ENCODE results near the gene FBN3.
"Not testable (repeated sequence)": the region's sequence is repeated elsewhere in the genome, so short reads cannot be mapped to it uniquely, and the experiment has no call there.

Gene FBN3

DNA sequence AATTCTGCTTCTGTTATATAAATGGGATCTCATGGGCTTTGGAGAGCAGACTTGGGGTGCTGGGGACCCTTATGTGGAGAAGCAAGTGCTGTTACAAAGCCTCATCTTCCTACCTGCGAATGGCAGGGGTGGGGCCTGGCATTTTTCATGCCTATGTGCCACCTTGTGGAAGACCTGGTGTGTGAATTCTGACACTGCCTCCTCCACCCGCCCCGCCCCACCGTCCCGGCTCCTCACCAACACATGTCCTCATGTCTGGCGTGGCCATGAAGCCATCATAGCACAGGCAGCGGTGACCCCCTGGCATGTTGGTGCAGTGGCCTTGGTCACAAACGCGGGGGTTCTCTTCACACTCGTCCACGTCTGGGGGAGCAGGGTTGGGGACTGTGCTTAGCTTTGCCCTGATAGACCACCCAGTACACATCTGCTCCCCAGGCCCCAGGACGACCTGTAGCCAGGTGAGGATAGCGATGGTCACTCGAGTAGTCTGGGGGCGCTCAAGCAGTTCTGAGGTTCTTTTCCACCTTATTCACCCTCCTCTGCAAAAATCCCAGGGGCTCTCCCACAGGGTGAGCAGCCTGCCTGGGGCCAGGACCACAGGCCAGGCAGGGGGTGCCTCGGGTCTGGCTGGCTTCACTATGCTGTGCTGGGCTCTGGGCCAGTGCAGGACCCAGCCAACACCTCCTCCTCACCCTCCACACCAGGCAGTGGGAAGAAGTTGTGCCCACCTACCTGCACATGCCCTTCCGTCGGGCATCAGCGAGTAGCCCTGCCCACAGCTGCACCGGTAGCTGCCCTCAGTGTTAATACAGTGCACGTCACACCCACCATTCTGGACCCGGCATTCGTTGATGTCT lies 32.7 kb downstream of the FBN3 start:
- no peak for DNase-seq

DNA sequence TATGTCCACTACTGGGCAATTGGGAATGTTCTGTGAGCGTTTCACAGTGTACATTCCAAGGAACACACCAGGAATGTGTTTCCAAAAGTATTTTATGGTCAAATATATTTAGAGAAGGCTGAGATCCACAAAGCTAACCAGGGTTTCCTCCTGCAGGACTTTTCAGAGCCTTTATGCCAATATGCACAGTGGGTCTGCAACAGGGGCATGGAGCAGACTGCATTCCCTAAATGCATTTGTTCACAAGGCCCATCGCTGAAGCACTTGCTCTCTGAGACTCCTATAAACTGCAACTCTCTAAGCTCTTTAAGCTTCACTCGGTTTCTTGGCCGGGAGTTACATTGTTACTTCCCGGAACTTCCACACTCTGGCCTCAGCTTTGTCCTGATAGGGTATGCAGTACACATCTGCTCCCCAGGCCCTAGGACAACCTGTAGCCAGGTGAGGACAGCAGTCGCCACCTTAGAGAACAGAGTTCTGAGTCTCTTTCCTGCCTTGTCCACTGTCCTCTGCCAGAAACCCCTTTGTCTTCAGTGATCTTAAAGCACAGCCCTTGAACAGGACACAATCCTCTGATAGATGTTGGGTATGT lies 33.5 kb downstream of the FBN3 start:
- no peak for DNase-seq

DNA sequence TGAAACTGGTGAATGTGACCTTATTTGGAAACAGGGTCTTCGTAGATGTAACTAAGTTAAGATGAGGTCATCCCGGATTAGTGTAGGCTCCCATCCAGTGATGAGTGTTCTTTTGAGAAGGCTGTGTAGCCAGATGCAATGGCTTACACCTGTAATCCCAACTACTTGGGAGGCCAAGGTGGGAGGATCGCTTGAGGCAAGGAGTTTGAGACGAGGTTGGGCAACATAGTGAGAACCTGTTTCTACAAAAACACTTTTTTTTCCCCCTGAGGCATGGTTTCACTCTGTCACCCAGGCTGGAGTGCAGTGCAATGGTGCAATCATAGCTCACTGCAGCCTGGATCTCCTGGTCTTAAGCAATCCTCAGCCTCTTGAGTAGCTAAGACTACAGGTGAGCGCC lies 36.4 kb downstream of the FBN3 start:
- DNase-seq = no peak

DNA sequence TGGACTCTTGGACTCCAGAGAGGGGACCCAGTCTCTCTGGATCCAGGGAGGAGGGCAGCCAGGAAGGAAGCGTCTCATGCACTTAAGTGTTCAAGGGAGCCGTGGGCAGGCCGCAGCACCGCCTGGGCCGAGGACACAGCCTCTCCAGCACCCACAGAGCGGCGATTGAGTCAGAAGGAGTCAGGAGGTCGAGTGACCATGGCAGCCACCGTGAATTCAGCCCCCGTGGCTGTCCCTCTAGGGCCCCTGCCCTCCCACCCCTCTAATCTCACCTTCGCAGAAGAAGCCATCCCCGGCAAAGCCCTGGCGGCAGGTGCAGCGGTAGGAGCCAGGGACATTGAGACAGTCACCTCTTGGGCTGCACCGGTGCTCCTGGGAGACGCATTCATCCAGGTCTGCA lies 38.0 kb downstream of the FBN3 start:
- DNase-seq = no peak

DNA sequence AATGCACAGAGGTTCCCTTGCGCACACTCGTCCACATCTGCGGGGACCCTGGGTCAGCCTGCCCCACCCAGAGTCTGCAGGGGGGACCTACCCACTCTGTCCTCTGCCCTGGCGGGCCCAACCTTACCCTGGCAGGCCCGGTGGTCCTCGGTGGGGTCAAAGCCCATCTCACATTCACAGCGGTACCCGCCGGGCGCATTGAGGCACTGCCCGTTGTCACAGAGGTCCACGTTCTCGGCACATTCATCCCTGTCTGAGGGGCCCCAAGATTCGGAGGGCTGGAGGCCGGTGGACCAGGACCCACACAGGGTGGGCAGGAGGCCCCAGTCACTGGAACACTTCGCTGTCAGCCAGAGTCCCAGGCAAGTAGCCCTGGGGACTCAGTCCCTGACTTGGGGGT lies 38.5 kb downstream of the FBN3 start:
- DNase-seq = no peak

DNA sequence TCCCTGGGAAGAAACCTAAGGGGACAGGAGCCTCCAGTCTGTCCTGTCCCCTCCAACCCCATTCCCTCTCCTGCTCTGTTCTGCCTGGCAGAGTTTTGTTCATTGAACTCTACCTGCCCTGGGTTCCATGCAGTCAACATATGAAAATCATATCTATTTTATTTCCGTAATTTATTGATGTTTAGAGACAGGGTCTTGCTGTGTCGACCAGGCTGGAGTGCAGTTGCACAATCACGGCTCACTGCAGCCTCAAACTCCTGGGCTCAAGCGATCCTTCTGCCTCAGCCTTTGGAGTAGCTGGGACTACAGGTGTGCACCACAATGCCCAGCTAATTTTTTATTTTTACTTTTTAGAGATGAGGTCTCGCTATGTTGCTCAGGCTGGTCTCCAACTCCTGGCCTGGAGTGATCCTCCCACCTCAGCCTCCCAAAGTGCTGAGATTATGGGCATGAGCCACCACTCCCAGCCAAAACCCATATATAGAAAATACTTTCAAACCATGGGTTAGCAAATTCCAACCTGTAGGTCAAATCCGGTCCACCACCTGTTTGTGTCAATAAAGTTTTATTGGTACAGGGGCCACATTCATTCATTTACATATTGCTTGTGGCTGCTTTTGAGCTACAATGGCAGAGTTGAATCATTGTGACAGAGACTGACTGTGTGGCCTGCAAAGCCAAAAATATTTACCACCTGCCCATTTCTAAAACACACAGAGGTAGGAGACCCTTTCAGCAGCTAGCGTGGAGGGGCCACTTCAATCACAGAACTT lies 39.3 kb downstream of the FBN3 start:
- DNase-seq = no peak

DNA sequence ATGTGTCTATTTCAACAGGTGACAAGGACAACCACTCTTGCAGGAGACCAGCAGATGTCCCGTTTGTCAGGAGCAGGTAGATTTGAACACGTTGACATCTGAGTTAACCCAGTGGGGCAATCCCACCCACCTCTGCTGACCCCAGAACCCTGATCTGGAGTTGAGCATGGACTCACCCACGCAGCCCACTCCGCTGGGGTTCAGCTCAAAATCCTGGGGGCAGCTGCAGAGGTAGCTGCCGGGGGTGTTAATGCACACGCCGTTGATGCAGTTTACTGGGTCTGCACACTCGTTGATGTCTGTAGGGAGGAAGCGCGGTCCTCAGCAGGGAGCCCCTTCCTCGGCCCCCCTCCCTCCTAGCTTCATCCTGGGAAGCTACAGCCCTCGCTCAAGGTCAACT lies 39.9 kb downstream of the FBN3 start:
- DNase-seq = no peak

DNA sequence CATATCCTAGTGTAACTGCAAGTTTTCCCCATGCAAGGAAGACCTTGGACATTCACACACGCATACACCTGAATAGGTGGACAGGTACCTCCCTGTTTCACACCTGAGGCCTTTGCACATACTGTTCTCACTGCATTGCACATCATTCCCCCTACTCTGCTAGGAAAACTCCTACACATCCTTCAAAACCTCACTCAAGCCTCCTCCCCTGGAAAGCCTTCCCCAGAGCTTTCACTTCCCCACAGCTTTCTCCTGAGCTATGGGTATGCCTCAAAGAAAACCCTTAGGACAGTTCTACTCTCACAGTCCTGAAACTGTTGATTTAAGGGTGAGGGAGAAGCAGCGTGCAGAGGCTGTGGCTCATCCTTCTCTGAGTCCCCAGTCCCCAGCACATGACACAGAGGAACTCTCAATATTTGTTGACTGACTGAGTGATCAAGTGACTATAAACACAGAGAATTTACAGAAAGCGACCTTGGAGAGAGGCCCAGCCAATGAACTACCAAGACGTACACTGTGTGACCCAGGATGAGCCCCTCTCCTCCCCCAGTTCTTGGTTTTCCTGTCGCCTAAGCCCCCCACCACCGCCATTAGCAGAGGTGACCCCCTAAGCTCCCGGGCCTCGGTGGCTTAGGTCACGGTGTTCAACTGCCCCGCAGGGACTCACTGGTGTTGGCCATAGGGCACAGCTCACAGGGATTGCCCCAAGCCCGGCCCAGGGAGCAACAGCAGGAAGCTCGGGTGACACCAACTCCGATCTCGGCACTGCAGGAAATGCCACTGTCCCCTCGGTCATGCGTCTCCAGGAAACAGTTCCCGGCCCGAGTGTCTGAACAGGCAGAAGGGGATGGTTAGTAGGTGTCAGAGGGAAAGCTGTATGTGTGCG lies 40.6 kb downstream of the FBN3 start:
- no peak for DNase-seq

DNA sequence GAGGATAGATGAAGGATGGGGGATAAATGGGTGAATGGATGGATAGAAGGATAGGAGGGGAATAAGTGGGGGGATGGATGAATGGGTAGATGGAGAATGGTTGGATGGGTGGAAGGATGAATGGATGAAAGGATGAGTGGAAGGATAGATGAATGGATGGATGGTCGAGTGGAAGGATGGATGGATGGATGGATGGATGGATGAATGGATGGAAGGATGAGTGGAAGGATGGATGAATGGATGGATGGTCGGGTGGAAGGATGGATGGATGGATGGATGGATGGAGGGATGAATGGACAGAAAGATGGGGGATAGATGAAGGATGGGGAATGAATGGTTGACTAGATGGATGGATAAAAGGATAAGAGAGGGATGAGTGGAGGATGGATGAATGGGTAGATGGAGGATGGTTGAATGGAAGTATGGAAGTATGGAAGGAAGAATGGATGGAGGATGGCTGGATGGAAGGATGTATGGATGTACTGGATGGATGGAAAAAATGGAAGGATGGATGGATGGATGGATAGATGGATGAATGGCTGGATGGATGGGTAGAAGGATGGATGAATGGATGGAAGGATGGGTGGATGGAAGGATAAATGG lies 42.0 kb downstream of the FBN3 start:
- DNase-seq = no peak

DNA sequence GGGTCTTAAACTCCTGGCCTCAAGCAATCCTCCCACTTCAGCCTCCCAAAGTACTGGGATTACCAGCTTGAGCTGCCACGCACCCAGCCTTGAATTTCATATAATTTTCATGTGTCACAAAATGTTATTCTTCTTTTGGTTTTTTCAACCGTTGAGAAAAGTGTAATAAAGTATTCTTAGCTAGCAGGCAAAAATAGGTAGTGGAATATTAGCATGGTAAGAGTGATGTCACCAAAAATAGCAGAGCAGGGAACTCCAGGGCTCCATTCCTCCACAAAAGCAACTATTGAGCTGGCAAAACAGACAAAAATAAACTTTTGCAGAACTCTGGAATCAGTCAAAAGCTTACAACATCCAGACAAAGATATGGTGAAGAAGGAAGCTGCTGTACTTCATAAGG lies 43.9 kb downstream of the FBN3 start:
- DNase-seq = no peak

DNA sequence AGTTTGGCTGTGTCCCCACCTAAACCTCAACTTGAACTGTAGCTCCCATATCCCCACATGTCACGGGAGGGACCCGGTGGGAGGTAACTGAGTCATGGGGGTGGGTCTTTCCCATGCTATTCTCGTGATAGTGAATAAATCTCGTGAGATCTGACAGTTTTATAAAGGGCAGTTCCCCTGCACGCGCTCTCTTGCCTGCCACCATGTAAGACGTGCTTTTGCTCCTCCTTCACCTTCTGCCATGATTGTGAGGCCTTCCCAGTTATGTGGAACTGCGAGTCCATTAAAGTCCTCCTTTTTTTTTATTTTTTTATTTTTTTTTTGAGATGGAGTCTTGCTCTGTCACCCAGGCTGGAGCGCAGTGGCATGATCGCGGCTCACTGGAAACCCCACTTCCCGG lies 47.5 kb downstream of the FBN3 start:
- not testable (repeated sequence) for DNase-seq

DNA sequence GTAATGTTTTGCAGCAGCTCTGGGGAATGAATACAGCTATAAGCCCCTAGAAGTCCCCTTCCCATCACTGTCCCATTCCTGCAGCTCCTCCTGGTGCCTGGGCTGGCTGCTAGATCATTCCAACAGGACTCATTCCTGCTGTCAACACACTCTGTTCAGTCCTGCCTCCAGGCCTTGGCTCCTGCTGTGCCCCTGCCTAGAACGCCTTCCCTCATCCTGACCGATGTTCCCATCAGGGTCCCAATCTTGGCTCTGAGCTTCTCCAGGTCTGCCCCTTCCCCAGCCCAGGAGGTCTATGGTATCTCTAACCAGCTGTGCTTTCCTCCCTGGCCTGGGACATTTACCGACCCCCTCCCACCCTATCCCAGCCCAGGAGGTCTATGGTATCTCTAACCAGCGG lies 48.1 kb downstream of the FBN3 start:
- no peak for DNase-seq

DNA sequence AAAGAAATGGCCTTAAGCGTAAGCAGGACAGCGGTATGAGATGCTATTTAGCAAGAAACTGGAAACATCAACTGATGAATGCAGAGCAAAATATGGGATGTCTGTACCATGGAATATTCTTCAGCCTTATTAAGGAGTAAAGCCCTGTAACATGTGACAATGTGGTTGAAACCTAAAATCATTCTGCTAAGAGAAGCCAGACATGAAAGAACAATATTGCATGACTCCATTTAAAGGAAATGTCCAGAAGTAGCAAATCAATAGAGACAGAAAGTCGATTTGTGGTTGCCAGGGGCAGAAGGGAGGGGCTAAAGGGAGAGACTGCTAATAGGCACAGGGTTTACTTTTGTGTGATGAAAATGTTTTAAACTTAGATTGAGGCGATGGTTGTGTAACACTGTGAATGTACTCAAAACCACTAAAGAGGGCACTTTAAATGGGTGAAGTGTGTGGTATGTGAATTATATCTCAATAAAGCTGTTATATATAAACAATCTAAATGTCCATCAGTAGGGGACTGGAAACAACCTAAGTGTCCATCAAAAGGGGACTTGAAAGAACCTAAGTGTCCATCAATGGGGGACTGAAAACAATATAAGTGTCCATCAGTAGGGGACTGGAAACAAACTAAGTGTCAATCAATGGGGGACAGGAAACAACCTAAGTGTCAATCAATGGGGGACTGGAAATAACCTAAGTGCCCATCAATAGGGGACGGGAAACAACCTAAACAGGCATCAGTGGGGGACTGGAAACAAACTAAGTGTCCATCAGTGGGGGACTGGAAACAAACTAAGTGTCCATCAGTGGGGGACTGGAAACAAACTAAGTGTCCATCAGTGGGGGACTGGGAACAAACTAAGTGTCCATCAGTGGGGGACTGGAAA lies 51.5 kb downstream of the FBN3 start:
- DNase-seq = no peak

DNA sequence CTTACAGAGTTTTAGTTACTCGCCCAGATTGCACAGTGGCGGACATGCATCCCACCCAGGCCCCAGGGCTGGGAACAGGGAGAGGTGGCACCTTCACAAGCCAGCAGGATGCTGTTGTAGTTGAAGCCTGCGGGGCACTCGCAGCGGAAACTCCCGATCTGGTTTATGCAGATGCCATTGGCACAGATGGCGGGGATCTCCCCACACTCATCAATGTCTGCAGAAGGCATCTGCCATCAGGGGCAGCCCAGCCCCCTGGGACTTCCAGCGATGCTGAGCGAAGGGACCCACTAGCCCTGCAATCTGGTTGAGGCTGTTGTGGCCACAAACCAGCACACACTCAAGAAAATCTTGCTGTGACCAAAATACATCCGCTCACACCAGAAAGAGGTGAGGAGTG lies 52.2 kb downstream of the FBN3 start:
- DNase-seq = no peak

DNA sequence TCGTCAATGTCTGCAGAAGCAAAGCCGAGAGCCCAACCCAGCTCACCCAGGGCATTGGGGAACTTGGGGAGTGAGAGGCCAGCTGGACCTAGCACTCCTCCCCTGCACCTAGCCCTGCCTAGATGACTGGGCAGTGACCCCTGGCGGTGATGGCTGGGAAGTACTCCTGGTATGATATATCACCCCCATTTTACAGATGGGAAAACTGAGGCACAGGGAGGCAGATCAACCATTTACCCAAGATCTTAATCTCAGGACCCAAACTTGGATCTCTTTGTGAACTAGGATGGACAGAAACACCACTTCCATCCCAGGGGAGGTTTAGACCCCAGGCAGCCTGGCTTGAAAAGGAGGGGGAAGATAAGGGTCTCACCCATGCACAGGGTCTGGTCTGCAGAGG lies 53.3 kb downstream of the FBN3 start:
- DNase-seq = no peak

DNA sequence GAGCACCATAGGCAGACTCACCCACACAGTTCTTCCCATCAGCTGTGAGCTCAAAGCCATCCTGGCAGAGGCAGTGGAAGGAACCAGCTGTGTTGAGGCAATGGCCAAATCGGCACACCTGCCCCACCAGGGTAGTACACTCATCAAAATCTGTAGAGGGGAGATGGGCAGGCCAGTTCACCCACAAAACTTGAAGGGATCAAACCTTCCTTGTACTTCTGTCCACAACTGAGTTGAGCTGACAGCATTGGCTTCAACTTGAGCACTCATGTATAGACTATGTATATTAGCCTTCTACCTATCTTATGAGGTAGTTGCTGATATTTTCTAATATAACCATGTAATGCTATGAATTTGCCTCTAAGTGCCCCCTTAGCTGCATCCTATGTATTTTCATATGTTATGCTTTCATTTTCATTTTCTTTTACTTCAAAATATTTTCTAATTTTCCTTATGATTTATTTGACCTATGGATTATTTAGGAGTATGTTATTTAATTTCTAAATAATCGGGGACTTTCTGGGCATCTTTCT lies 54.0 kb downstream of the FBN3 start:
- no peak for DNase-seq

DNA sequence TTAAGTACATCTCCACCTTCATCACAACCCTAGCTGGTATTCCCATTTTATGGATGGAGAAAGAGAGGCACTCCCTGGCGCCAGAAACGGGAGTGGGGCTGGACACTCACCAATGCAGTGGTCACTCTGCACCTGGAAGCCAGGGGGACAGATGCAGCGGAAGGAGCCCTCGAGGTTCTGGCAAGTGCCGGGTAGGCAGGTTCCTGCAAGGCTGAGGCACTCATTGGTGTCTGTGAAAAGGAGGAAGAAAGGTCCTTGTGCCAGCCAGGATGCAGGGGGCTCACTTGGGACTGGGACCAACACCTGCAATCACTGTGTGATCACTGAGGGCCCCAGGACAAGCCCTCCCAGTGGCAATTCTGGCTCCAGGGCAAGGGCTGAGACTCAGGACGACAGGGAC lies 55.1 kb downstream of the FBN3 start:
- DNase-seq = no peak

DNA sequence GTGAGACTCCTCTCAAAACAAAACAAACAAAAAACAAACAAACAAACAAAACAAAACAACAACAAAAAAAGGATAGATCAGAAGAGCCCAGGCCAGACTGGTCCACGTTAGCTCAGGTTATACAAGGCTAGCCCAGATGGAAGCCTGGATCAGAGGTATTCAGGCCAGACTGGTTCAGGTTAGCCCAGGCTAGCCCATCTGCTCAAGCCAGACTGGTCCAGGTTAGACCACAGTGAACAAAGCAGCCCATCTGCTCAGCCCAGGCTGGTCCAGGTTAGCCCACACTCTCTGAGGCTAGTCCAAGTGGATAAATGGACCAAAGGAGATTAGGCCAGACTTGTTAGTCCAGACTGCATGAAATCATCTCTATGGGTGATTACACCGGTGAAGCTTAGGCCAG lies 55.7 kb downstream of the FBN3 start:
- DNase-seq = no peak

DNA sequence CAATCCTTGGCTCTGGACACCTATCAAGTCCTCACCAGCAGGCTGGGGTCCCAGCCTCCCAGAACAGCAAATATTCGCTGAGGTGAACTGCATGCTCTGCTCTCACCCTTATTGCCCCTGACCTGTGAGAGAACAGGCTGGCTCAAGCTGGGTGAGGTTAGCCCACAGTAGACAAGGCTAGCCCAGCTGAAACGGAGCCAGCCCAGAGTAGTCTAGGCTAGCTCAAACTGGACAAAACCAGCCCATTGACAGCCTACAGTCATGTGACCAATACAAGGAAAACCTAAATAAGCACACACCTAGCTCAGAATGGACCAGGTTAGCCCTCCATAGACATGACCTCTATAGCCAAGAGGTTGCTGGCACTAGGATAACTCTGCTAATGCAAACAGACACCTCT lies 58.4 kb downstream of the FBN3 start:
- no peak for DNase-seq

DNA sequence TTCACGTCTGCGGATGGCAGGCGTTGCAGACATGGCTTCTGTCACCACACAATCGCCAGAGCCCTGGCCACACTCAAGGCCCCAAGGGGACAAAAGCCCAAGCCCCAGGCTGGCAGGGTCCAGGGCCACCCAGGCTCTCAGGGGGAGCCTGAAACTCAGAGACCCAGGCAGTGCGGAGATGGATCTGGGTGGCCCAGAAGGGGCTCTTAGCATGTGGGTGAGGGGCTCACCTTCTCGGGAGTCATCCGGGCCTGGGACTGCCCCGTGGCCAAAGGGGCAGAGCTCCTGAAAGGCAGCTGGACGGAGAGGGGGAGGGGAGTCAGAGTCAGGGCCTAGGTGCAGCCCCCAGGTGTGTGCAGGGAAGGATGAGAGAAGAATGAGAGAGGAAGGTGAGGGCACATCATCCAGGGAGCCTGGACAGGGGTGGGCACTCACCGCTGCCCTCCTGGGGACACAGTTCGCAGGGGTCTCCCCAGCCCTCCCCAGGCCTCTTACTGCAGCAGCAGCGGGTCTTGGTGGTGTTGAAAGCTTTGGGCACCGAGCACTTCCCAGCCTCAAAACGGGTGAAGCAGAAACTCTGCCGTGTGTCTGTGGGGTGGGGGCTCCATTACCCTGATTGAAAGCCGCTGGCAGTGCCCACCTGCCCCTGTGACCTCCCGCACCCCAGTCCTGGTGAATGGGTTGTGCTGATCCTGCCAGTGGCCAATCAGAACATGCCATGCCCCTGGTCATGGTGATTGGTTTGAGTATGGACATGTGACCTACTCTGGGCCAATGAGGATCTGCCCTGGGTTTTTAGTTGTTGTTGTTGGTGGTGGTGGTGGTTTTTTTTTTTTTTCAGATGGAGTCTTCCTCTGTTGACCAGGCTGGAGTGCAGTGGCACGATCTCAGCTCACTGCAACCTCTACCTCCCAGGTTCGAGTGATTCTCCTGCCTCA lies 59.5 kb downstream of the FBN3 start:
- DNase-seq = no peak
